Panc1 (cell line): ENCODE results near the gene UCP3.

Source experiments
- POLR2AphosphoS5 ChIP-seq: IDR thresholded peaks from 2 replicates; pipeline ENCODE4 v1.6.1; 2012; ENCODE audit warnings: mild to moderate bottlenecking, low read depth, low read length, moderate library complexity
- REST ChIP-seq, 2 experiments: IDR thresholded peaks; 2 replicates each; pipeline ENCODE4 v1.6.1; 2011 to 2012; ENCODE audit warnings: low read depth in 2 of 2, control low read depth in 1 of 2, low read length in 1 of 2, mild to moderate bottlenecking in 1 of 2, moderate library complexity in 1 of 2; ENCODE audit not compliant: insufficient read depth in 1 of 2
- SIN3A ChIP-seq: IDR thresholded peaks from 2 replicates; pipeline ENCODE4 v1.6.1; 2012; ENCODE audit warnings: low read depth, mild to moderate bottlenecking, low read length, moderate library complexity, borderline replicate concordance; ENCODE audit not compliant: insufficient read depth
- TF ChIP-seq, protein P1 (sequence below): fragments of 450-650 bp; IDR thresholded peaks from 2 replicates; pipeline ENCODE4 v1.5.1; 2017; ENCODE audit warnings: mild to moderate bottlenecking

DNA sequence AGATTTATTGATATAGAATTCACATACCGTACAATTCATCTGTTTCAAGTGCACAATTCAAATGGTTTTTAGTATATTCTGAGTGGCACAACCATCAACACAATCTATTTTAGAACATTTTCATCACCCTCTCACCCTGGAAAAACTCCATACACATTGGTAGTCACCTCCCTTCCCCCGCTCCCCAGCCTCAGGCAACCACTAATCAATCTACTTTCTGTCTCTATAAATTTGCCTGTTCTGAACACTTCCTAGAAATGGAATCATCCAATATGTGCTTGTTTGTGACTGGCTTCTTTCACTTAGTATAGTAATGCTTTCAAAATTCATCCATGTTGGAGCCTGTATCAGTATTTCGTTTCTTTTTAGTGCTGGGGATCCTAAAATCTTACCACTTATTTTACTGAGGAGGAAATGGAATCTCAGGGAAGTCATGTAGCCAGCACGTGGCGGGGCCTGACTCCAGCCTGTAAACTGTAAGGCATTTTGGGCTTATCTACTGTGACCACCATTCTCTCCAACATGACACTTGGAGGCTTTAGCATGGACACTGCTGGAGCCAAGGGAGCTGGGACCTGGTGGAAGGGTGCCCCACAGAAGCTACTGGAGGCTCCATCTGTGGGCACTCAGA lies 905 bp upstream of the UCP3 start:
- TF ChIP-seq, protein P1, sequence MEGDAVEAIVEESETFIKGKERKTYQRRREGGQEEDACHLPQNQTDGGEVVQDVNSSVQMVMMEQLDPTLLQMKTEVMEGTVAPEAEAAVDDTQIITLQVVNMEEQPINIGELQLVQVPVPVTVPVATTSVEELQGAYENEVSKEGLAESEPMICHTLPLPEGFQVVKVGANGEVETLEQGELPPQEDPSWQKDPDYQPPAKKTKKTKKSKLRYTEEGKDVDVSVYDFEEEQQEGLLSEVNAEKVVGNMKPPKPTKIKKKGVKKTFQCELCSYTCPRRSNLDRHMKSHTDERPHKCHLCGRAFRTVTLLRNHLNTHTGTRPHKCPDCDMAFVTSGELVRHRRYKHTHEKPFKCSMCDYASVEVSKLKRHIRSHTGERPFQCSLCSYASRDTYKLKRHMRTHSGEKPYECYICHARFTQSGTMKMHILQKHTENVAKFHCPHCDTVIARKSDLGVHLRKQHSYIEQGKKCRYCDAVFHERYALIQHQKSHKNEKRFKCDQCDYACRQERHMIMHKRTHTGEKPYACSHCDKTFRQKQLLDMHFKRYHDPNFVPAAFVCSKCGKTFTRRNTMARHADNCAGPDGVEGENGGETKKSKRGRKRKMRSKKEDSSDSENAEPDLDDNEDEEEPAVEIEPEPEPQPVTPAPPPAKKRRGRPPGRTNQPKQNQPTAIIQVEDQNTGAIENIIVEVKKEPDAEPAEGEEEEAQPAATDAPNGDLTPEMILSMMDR = no peak
- TF ChIP-seq POLR2AphosphoS5 (no peak), REST (IDR thresholded peaks at IDR 0.05; ENCODE audit: insufficient read depth in 1 of 2, low read depth in 2 of 2, low read length in 1 of 2) (no peak), SIN3A (no peak)
